Heart left ventricle (tissue), 13 donors: Measurements from ENCODE around the gene PCSK6.

Experiments
- POLR2A ChIP-seq, 2 donors: fragments of 450-650 bp; IDR thresholded peaks; one replicate each; pipeline ENCODE4 v1.6.1; 2017; ENCODE audit warnings: antibody characterized with exemption in 2 of 2, mild to moderate bottlenecking in 2 of 2, moderate library complexity in 2 of 2
- TF ChIP-seq, protein P1 (sequence below), 12 donors: fragments of 200-600 bp; sonication (generic) in 4 of 12; IDR thresholded peaks; one replicate each; pipeline versions ENCODE4 v1.5.0 to v1.8.0; 2018 to 2022; ENCODE audit warnings: antibody characterized with exemption in 12 of 12, mild to moderate bottlenecking in 5 of 12
- donor health status: ischemic (EF 13 %, LVEDD 7.1; RV severe dilation, severe dysfunction).
- donor health status: DM: no; HTN: yes; CAD: no.
- donor health status: DM: no; HTN: no; CAD: no.
- donor health status: ischemic (EF 25% LVEDD 6.9; RV normal size, moderate dysfunction).
- donor health status: ischemic (EF 25% LVEDD 5.7; RV mildly dilated, moderate dysfunction).
- donor health status: ischemic (EF 35%, LVEDD 5.7; RV mildly dilated, moderate dysfunction).
- donor health status: nonischemic (EF 11% LVEDD 7.7; RV severe dilation, severe dysfunction).
- donor health status: DM: yes; HTN: yes; CAD: no.
- donor health status: PGD.
- donor health status: ischemic (EF 29% LVEDD 5.4; RV normal size, mild dysfunction).
- donor health status: nonischemic (EF 23%, LVEDD 6.1; RV moderate dilation, normal function).

DNA sequence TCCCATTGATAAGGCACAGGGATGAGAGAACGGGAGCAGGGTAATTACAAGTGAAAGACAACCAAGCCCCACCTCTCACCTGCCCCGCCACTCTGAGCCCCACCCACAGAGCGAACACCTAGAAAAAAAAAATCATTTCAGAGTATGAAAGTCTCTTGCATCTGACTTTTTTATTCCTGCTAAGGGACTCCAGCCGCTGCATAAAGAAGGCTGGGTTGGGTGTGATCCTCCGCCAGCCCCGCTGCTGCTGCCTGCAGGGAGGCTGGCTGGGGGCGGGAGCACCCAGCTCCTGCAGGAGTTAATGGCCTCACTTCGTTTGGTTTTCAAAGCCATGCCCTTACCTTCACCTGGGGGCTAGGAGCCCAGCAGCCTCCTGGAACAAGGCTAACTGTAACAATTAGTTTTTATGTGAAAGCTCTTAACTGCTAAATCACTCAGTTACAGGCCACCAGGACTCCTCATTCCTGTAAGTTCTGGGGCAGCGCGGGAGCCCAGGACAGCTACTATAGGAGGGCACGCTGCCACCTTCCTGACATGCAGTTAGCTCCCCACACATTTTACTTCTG lies 116.5 kb downstream of the PCSK6 start:
- TF ChIP-seq, protein P1, sequence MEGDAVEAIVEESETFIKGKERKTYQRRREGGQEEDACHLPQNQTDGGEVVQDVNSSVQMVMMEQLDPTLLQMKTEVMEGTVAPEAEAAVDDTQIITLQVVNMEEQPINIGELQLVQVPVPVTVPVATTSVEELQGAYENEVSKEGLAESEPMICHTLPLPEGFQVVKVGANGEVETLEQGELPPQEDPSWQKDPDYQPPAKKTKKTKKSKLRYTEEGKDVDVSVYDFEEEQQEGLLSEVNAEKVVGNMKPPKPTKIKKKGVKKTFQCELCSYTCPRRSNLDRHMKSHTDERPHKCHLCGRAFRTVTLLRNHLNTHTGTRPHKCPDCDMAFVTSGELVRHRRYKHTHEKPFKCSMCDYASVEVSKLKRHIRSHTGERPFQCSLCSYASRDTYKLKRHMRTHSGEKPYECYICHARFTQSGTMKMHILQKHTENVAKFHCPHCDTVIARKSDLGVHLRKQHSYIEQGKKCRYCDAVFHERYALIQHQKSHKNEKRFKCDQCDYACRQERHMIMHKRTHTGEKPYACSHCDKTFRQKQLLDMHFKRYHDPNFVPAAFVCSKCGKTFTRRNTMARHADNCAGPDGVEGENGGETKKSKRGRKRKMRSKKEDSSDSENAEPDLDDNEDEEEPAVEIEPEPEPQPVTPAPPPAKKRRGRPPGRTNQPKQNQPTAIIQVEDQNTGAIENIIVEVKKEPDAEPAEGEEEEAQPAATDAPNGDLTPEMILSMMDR (IDR thresholded peaks at IDR 0.05) = no peak
- TF ChIP-seq POLR2A (IDR thresholded peaks at IDR 0.05) = no peak
